DMS53 treated with DMSO at 0.1 percent for 48 hours (cell line): ENCODE data around the gene NAE1.
"Not testable (repeated sequence)": the region's sequence is repeated elsewhere in the genome, so short reads cannot be mapped to it uniquely, and the experiment has no call there.

Experiments
- DNase-seq: peaks from one replicate; lab custom pipeline; 2025; ENCODE audit not compliant: unreplicated experiment; lab: John Stamatoyannopoulos, UW

Gene NAE1

GRCh38 chr16:66809765-66810164 is 21.0 kb downstream of the NAE1 start:
- no peak for DNase-seq

GRCh38 chr16:66802159-66802558 is 28.6 kb downstream of the NAE1 start:
- DNase-seq = no peak

- no peak for DNase-seq
Measured at GRCh38 chr16:66801320-66802105, 29.3 kb downstream of the NAE1 start, which contains the start of gene TERB1. Gene TERB1 (minus strand): TSS chr16:66801584. CDS start chr16:66796798, 4,786 bp downstream.

GRCh38 chr16:66800856-66801255 is 29.9 kb downstream of the NAE1 start:
- no peak for DNase-seq

- DNase-seq = no peak
Measured at GRCh38 chr16:66798161-66798560, 32.6 kb downstream of the NAE1 start.

GRCh38 chr16:66793984-66794383 is 36.8 kb downstream of the NAE1 start:
- DNase-seq = not testable (repeated sequence)

GRCh38 chr16:66790130-66790733 is 40.5 kb downstream of the NAE1 start:
- no peak for DNase-seq

- DNase-seq = no peak
Measured at GRCh38 chr16:66787427-66787826, 43.3 kb downstream of the NAE1 start.

GRCh38 chr16:66786551-66786950 is 44.2 kb downstream of the NAE1 start:
- no peak for DNase-seq

- DNase-seq = no peak
Measured at GRCh38 chr16:66776457-66776856, 54.3 kb downstream of the NAE1 start.

- no peak for DNase-seq
Measured at GRCh38 chr16:66774981-66775380, 55.8 kb downstream of the NAE1 start.

GRCh38 chr16:66758086-66758485 is 72.7 kb downstream of the NAE1 start:
- DNase-seq = no peak

- DNase-seq = no peak
Measured at GRCh38 chr16:66754819-66755218, 76.0 kb downstream of the NAE1 start.

- no peak for DNase-seq
Measured at GRCh38 chr16:66754211-66754610, 76.6 kb downstream of the NAE1 start.

- no peak for DNase-seq
Measured at GRCh38 chr16:66752958-66753357, 77.8 kb downstream of the NAE1 start.
